CD4-positive, alpha-beta T cell treated with Interferon gamma for 1 hour (primary cell): ENCODE results near the gene IFT25.

Source experiments
- DNase-seq: peaks from one replicate; pipeline ENCODE4 v3.0.0-alpha.2; 2020

Gene IFT25

GRCh38 chr1:53927376-53927881, 18.1 kb downstream of the IFT25 start:
- DNase-seq, result no peak

GRCh38 chr1:53919675-53920066, 25.8 kb downstream of the IFT25 start:
- DNase-seq, result no peak

- DNase-seq, result no peak
These were observed 27.2 kb downstream of the IFT25 start for GRCh38 chr1:53918343-53918742.

GRCh38 chr1:53913352-53914033, 32.0 kb downstream of the IFT25 start:
- no peak for DNase-seq

- DNase-seq, result no peak
These were observed 34.1 kb downstream of the IFT25 start for GRCh38 chr1:53911442-53911841.

- DNase-seq, result no peak
These were observed 35.6 kb downstream of the IFT25 start for GRCh38 chr1:53909946-53910345.

- no peak for DNase-seq
These were observed 39.4 kb downstream of the IFT25 start for GRCh38 chr1:53906121-53906520.

- DNase-seq, result no peak
These were observed 40.0 kb downstream of the IFT25 start for GRCh38 chr1:53905509-53905908.

- no peak for DNase-seq
These were observed 43.0 kb downstream of the IFT25 start for GRCh38 chr1:53902235-53903138.

GRCh38 chr1:53899708-53900107, 45.8 kb downstream of the IFT25 start:
- DNase-seq, result no peak

GRCh38 chr1:53899206-53899628, 46.3 kb downstream of the IFT25 start:
- no peak for DNase-seq

GRCh38 chr1:53896635-53897229, 48.8 kb downstream of the IFT25 start:
- DNase-seq, result no peak

- no peak for DNase-seq
These were observed 50.1 kb downstream of the IFT25 start for GRCh38 chr1:53895421-53895820.

- no peak for DNase-seq
These were observed 50.9 kb downstream of the IFT25 start for GRCh38 chr1:53894644-53895043.

GRCh38 chr1:53893999-53894636, 51.4 kb downstream of the IFT25 start, which contains the start of gene DIO1:
DIO1 (plus strand) TSS chr1:53894187; CDS start chr1:53894211, 24 bp downstream.
- no peak for DNase-seq

- DNase-seq, result peak; percentile 22
These were observed 52.6 kb downstream of the IFT25 start for GRCh38 chr1:53892911-53893310.

- no peak for DNase-seq
These were observed 53.8 kb downstream of the IFT25 start for GRCh38 chr1:53891678-53892077.

GRCh38 chr1:53891018-53891417, 54.5 kb downstream of the IFT25 start:
- DNase-seq, result no peak

GRCh38 chr1:53890522-53890941, 55.0 kb downstream of the IFT25 start:
- no peak for DNase-seq

- peak; percentile 84 for DNase-seq
These were observed 55.9 kb downstream of the IFT25 start, which contains the start of gene YIPF1 for GRCh38 chr1:53889304-53890298. YIPF1 (minus strand) TSS chr1:53889797; CDS start chr1:53888937, 860 bp downstream.

- DNase-seq, result no peak
These were observed 56.8 kb downstream of the IFT25 start for GRCh38 chr1:53888681-53889080.
